ENCODE results near the gene TMEM62.
"Not testable (repeated sequence)": the region's sequence is repeated elsewhere in the genome, so short reads cannot be mapped to it uniquely, and the experiment has no call there.

Gene TMEM62

DNA sequence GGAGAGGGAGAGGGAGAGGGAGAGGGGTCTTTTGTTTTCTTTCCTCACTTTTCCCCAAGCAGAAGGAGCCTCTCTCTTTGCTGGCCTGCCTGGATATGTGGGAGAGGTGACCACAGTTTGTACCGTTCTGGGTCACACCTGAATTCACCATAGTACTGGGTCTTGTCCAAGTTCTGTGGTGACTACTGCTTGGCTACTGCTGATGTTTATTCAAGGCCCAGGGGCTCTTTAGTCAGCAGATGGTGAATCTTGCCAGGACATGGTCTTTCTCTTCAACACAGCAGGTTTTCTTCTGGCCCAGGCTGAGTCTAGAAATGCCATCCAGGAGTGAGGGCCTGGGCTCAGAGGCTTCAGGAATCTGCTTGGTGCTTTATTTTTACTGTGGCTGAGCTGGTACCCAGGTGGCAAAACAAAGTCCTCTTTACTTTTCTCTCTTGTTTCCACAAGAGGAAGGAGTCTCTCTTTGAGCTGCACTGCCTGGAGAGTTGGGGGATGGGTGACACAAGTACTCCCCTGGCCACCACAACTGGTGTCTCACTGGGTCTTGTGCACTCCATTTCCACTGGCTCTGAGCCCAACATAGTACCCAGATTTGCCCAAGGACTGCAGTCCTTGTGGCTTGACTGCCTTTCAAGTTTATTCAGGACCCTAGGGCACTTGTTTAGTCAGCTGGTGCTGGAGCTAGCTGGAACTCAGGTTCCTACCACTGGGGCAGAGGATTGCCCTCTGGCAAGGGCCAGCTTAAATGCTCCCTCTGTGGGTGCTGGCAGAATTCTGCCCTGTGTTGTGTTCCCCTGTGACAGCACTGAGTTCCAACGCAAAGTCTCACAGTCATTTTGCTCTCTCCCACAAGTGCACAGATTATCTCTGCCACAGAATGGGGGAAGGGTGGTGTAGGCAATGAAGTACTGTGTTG lies 35.1 kb downstream of the TMEM62 start:
- TF ChIP-seq SPI1 (IDR thresholded peaks at IDR 0.05; ENCODE audit: low read depth, low read length) (no peak), POLR2AphosphoS5 (IDR thresholded peaks at IDR 0.05; ENCODE audit: low read depth, low read length) (no peak), PAX5 (IDR thresholded peaks at IDR 0.05; ENCODE audit: insufficient read depth, low read length, severe bottlenecking) (no peak), POU2F2 (IDR thresholded peaks at IDR 0.05; ENCODE audit: low read depth, low read length) (no peak), POLR2A (IDR thresholded peaks at IDR 0.05; ENCODE audit: low read depth, low read length) (no peak), TAF1 (IDR thresholded peaks at IDR 0.05; ENCODE audit: low read depth, low read length) (no peak)
- no peak for DNase-seq (ENCODE audit: insufficient read length, low spot score)
- no peak for FAIRE-seq

DNA sequence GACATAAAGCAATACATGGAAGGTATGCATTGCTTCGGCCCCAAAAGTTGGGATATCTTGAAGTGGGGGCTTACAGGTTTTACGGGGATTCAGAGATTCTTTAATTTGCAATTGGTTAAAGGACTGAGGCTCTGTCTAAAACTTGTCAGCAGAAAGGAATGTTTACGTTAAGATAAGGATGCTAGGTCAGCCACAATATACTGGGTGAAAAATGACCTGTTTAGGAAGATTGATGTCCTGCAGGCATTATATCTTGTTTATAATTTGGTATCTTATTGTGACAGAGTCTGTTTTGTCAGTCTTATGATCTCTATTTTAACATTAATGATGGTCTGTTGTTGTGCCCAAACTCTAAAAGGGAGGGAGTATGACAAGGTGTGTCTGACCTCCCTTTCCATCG lies 36.5 kb downstream of the TMEM62 start:
- DNase-seq (ENCODE audit: insufficient read length, low spot score) (no peak), FAIRE-seq (no peak)
- TF ChIP-seq POLR2A (IDR thresholded peaks at IDR 0.05; ENCODE audit: low read depth, low read length) (no peak), POU2F2 (IDR thresholded peaks at IDR 0.05; ENCODE audit: low read depth, low read length) (no peak), POLR2AphosphoS5 (IDR thresholded peaks at IDR 0.05; ENCODE audit: low read depth, low read length) (no peak), PAX5 (IDR thresholded peaks at IDR 0.05; ENCODE audit: insufficient read depth, low read length, severe bottlenecking) (no peak)

DNA sequence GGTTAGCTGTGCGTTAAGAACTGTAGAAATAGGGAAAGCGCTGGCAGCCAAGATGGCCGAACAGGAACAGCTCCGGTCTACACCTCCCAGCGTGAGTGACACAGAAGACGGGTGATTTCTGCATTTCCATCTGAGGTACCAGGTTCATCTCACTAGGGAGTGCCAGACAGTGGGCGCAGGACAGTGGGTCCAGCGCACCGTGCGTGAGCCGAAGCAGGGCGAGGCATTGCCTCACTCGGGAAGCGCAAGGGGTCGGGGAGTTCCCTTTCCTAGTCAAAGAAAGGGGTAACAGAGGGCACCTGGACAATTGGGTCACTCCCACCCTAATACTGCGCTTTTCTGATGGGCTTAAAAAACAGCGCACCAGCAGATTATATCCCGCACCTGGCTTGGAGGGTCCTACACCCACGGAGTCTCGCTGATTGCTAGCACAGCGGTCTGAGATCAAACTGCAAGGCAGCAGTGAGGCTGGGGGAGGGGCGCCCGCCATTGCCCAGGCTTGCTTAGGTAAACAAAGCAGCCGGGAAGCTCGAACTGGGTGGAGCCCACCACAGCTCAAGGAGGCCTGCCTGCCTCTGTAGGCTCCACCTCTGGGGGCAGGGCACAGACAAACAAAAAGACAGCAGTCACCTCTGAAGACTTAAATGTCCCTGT lies 42.4 kb downstream of the TMEM62 start:
- DNase-seq (ENCODE audit: insufficient read length, low spot score); FAIRE-seq: not testable (repeated sequence)

DNA sequence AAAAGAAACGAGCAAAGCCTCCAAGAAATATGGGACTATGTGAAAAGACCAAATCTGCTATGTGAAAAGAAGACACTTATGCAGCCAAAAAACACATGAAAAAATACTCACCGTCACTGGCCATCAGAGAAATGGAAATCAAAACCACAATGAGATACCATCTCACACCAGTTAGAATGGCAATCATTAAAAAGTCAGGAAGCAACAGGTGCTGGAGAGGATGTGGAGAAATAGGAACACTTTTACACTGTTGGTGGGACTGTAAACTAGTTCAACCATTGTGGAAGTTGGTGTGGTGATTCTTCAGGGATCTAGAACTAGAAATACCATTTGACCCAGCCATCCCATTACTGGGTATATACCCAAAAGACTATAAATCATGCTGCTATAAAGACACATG lies 43.8 kb downstream of the TMEM62 start:
- FAIRE-seq; DNase-seq (ENCODE audit: insufficient read length, low spot score): not testable (repeated sequence)

DNA sequence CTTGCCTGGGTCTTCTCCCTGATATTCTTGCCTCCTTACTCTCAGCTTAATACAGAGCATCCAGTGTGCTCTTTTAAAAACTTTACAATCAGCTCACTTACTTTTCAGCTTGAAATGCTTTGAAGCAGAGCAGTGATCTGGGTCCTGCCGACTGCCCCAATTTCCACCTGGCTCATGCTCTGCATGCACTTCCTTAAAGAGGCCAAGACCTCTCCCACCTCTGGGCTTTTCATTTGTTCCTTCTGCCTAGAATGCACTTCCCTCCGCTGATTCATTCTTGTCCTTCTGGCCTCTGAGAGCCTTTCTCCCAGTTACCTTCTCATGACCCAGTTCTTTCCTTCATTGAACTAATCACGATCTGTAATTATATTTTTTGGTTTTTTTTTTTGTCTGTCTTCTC lies 49.9 kb downstream of the TMEM62 start:
- FAIRE-seq, result no peak
- DNase-seq (ENCODE audit: insufficient read length, low spot score), result no peak
- no peak for TF ChIP-seq PAX5 (IDR thresholded peaks at IDR 0.05; ENCODE audit: insufficient read depth, low read length, severe bottlenecking)
- no peak for TF ChIP-seq POLR2AphosphoS5 (IDR thresholded peaks at IDR 0.05; ENCODE audit: low read depth, low read length)
- TF ChIP-seq TAF1 (IDR thresholded peaks at IDR 0.05; ENCODE audit: low read depth, low read length), result no peak
- TF ChIP-seq POU2F2 (IDR thresholded peaks at IDR 0.05; ENCODE audit: low read depth, low read length), result no peak
- TF ChIP-seq POLR2A (IDR thresholded peaks at IDR 0.05; ENCODE audit: low read depth, low read length), result no peak
- no peak for TF ChIP-seq SPI1 (IDR thresholded peaks at IDR 0.05; ENCODE audit: low read depth, low read length)

DNA sequence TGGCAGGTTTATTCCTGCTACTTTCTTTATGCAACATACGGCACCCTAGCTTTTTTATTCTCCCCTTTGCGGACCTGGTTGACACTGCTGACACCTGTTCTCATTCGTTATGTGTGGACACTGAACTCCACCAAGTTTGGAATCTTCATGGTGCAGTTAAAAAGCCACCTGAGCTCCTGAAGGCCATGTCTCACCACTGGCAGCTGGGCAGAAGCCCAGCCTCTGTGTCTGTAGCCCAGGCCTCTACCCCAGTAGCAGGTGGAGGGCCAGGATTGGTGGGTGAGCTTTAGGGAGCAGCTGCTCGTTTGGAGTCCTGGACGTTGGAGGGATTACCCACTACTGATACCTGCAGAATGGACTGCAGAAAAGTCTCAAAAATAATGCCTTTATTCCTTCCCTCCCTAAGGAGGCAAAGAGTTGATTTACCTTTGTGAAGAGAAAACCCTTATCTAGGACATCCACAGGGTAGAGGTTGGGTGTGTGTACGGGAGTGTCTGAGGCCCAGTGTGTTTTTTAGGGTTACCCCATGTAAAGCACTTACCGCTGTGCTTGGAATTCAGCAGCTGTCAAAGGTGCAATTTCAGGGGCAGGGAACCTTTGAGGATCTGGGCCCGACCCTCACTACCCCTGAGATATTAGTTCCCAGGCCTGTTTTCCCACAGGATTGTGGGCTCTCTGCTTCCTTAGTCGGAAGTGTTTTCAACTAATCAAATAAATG lies 51.2 kb downstream of the TMEM62 start:
- TF ChIP-seq POLR2A (IDR thresholded peaks at IDR 0.05; ENCODE audit: low read depth, low read length), result no peak
- TF ChIP-seq PAX5 (IDR thresholded peaks at IDR 0.05; ENCODE audit: insufficient read depth, low read length, severe bottlenecking), result no peak
- TF ChIP-seq POU2F2 (IDR thresholded peaks at IDR 0.05; ENCODE audit: low read depth, low read length), result no peak
- TF ChIP-seq SPI1 (IDR thresholded peaks at IDR 0.05; ENCODE audit: low read depth, low read length), result no peak
- FAIRE-seq (no peak), DNase-seq (ENCODE audit: insufficient read length, low spot score) (no peak)

DNA sequence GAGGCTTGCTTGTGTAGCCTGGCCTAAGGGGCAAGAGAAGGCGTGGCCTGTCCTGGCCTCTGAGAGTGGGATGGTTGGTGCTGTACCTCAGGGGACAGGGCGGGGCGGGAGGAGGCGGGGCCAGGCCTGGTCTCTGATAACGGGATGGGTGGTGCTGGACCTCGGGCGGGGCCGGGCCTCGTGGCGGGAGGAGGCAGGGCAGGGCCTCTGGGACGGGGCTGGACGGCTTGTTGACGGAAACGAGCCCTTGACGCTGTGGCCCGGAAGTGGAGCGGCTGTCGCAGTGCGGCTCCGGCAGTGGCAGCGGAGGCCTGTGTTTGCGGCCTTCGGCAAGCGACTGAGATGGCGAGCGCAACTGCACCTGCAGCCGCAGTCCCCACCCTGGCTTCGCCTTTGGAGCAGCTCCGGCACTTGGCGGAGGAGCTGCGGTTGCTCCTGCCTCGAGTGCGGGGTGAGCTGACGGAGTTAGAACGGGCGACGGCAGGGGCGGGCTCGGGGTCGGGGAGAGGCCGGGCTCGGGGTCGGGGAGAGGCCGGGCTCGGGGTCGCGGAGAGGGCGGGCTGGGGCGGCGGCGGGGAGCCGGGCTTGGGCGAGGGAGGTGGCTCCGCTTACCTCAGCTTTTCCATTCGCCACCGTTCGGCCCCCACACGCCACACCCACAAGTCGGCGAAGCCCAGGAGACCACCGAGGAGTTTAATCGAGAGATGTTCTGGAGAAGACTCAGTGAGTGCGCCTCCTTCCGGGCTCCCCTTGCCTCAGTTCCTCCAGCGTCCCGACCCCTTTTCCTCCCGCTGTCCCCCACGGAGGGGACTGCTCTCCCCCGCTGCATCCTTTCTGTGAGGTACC lies 52.0 kb downstream of the TMEM62 start, which contains the start of gene CCNDBP1:
Gene CCNDBP1 (plus strand): TSS at position 247 of the 846 bp plus-strand sequence. CDS start 96 bp downstream, at position 343.
- FAIRE-seq (peak; percentile 98), DNase-seq (ENCODE audit: insufficient read length, low spot score) (peak; percentile 92)
- TF ChIP-seq POLR2AphosphoS5 (IDR thresholded peaks at IDR 0.05; ENCODE audit: low read depth, low read length) (peak; percentile 96), SPI1 (IDR thresholded peaks at IDR 0.05; ENCODE audit: low read depth, low read length) (peak; percentile 41), POU2F2 (IDR thresholded peaks at IDR 0.05; ENCODE audit: low read depth, low read length) (peak; percentile 76; the same call in 1 of the 2 replicates), TAF1 (IDR thresholded peaks at IDR 0.05; ENCODE audit: low read depth, low read length) (peak; percentile 73), PAX5 (IDR thresholded peaks at IDR 0.05; ENCODE audit: insufficient read depth, low read length, severe bottlenecking) (no peak), POLR2A (IDR thresholded peaks at IDR 0.05; ENCODE audit: low read depth, low read length) (peak; percentile 94)

DNA sequence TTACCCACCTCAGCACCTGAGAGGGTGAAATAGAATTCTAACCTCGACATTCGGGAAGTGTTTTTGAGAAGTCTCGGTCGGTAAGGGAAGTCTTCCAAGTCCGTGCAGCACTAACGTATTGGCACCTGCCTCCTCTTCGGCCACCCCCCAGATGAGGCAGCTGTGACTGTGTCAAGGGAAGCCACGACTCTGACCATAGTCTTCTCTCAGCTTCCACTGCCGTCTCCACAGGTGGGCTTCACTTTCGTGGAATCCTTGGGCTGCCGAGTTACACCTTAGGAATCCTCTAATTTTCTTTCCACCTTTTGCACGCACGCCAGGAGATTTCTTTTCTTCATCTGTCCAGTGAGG lies 52.6 kb downstream of the TMEM62 start:
- DNase-seq (ENCODE audit: insufficient read length, low spot score) (no peak), FAIRE-seq (peak; percentile 90)
- no peak for TF ChIP-seq SPI1 (IDR thresholded peaks at IDR 0.05; ENCODE audit: low read depth, low read length)
- TF ChIP-seq POLR2AphosphoS5 (IDR thresholded peaks at IDR 0.05; ENCODE audit: low read depth, low read length), result no peak
- no peak for TF ChIP-seq POU2F2 (IDR thresholded peaks at IDR 0.05; ENCODE audit: low read depth, low read length)
- no peak for TF ChIP-seq PAX5 (IDR thresholded peaks at IDR 0.05; ENCODE audit: insufficient read depth, low read length, severe bottlenecking)
- TF ChIP-seq TAF1 (IDR thresholded peaks at IDR 0.05; ENCODE audit: low read depth, low read length), result no peak
- no peak for TF ChIP-seq POLR2A (IDR thresholded peaks at IDR 0.05; ENCODE audit: low read depth, low read length)

DNA sequence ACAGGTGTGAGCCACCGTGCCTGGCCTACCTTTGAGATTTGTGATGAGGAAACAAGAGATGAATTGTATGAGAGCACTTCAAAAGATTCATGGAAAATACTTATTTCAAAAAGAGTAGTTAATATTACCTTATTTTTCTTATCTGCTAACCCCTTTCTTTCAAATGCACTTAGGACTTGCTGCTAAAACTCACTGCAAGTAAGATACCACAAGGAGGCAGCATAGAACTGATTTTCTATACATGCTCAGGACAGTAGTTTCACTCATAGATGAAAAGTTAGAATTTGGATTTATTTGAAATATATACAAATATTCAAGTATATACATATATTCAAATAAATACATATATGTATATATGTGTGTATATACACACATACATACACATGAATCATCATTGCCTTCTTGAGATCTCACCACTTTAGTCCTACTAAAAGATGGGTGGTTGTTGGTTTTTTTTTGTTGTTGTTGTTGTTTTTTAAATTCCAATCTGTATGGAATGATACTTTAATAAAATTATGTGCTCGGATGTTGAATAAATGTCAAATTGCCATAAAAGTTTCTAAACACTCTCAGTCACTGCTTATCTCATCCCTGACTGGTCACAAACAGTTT lies 54.3 kb downstream of the TMEM62 start:
- DNase-seq (ENCODE audit: insufficient read length, low spot score), result no peak
- FAIRE-seq, result no peak
- TF ChIP-seq TAF1 (IDR thresholded peaks at IDR 0.05; ENCODE audit: low read depth, low read length), result no peak
- TF ChIP-seq POLR2A (IDR thresholded peaks at IDR 0.05; ENCODE audit: low read depth, low read length), result no peak
- TF ChIP-seq PAX5 (IDR thresholded peaks at IDR 0.05; ENCODE audit: insufficient read depth, low read length, severe bottlenecking), result no peak
- TF ChIP-seq POU2F2 (IDR thresholded peaks at IDR 0.05; ENCODE audit: low read depth, low read length), result no peak
- TF ChIP-seq SPI1 (IDR thresholded peaks at IDR 0.05; ENCODE audit: low read depth, low read length), result no peak
- TF ChIP-seq POLR2AphosphoS5 (IDR thresholded peaks at IDR 0.05; ENCODE audit: low read depth, low read length), result no peak
